GM18951 (cell line): ENCODE data around the gene MORC2.

Source experiments
- POLR2A ChIP-seq: IDR thresholded peaks from 4 replicates; pipeline ENCODE4 v1.6.1; 2011; ENCODE audit warnings: mild to moderate bottlenecking; ENCODE audit not compliant: insufficient read length, insufficient read depth; ENCODE audit errors: extremely low read depth
- in situ Hi-C: fragments of 300-500 bp; cut with MboI; formaldehyde crosslinking; loops from one replicate; pipeline ENCODE4 v1.12.0; 2022; ENCODE audit warnings: low sequenced_read_pairs, mixed read lengths, inconsistent platforms; ENCODE audit not compliant: unreplicated experiment

MORC2 gene

DNA sequence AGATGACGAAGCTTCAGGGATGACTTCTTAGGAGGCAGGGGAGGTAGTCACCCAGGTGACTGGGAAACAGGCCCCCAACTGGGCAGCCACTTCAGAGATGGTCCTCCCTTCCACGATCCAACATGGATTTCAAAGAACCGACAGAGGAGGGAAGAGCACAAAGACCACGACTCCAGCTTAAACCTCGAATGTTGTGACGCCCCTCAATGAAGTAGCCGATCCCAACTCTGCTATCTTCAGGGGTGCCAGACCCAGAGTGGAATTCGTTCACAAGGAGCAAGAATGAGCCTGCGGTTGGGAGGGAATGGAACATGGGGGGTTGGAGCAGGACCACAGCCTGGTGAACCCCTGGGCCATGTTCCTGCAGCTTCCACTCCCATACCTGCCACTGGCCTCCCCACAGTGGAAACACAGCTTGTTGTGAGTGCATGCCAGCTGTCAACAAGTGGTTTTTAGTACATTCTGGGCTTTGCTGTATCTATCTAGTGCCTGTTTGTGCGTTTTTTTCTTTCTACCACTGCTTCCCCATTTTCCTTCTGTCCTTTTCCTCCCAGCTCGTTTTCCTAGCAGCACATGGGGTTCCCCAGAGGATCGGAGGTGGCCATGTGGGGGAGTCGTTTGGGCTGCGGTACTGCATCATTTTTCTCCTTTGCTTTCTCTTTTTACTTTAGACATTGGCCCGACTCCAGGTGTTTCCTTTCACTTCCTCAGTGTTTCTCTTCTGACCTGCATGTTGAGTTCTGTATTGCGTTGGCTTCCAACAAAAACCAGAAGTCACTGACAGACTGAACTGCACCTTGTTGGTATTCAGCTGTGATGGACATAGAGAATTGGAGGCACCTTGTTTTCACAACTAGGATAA lies 65.8 kb downstream of the MORC2 start:
- no peak for TF ChIP-seq POLR2A
- in situ Hi-C loops, result no loop called here

DNA sequence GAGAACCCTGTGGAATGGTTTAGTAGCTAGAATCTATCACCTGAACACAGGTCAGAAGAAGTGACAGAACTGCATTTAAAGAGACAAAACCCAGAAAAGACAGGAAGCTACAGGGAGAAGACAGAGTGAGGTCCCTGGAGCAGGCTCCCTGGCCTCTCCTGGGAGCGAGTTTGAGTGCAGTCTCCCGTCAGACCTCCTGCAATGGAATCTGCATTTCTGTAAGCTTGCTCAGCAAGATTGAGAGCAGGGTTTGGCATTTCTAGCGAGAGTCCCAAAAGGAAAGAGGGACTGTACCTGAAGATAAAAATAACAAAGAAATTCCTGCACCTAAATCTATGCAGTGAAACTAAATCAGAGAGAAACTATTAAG lies 74.2 kb downstream of the MORC2 start:
- no peak for TF ChIP-seq POLR2A
- in situ Hi-C loops, result no loop called here

DNA sequence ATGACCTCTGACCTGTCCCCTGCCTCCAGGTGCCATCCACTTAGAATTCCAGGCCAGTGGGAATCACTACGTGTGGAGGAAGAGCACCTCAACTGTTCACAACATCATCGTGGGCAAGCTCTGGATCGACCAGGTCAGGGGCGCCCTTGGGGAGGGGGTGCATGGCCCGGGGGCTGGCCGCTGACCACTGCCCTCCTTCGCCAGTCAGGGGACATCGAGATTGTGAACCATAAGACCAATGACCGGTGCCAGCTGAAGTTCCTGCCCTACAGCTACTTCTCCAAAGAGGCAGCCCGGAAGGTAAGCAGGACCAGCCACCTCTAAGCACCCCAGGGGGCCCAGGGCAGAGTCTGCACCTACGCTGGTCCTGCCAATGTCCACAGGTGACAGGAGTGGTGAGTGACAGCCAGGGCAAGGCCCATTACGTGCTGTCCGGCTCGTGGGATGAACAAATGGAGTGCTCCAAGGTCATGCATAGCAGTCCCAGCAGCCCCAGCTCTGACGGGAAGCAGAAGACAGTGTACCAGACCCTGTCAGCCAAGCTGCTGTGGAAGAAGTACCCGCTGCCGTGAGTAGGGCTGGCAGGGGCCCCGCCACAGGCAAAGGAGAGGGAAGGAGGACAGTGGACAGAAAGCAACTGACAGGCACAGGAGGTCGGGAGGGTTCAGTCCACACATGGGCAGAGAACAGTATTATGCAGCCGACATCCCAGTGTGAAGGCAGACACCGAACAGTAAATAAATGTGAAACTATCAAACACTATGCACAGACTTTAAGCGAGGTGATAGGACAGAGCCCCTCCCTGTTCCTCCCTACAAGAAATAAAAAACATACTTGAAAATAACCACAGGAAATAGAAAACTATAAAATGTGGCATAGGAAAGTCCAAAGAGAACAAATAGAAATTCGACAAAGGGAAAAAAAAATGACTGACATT lies 74.9 kb downstream of the MORC2 start:
- in situ Hi-C loops, result no loop called here
- TF ChIP-seq POLR2A, result no peak

- TF ChIP-seq POLR2A, result no peak
- in situ Hi-C loops, result no loop called here
These were observed 75.8 kb downstream of the MORC2 start for GRCh38 chr22:30892731-30893221.

DNA sequence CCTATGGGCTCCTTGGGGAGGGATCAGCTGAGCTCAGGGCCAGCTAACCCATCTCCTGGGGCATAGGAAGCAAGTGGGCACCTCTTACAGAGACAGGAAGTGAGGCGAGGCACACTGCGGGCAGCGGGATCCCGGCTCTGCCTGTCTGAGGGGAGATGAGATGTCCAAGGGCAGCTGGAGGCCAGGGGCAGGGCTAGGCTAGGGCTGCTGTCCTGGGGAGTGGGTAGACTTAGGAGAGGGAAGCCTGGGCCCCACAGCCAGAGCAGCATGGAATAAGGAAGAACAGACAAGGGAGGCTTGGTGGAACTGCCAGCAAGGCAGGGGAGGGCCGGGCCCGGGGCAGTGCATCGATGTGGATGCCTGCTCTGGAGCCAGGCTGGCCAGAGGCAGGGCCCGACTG lies 76.3 kb downstream of the MORC2 start:
- in situ Hi-C loops, result no loop called here
- no peak for TF ChIP-seq POLR2A

DNA sequence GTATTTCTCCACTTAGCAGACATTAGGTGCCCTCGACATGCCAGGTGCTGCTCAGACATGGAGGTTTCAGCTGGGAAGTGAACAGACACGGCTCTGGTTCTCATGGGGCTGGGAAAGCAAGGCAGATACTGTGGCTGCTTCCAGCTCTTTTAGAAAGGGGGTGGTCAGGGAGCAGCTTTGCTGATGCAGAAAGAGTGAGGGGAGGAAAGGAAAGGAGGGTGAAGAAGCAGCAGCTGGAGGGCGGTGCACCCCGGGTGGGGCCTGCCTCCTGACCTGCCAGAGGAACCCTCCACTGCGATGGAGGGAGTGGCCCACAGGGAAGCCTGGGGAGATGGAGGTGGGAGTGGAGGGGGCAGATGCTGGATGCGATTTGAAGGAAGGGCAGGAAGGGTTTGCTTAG lies 76.8 kb downstream of the MORC2 start:
- in situ Hi-C loops, result no loop called here
- no peak for TF ChIP-seq POLR2A

GRCh38 chr22:30891443-30891755 lies 77.2 kb downstream of the MORC2 start:
- in situ Hi-C loops, result no loop called here
- TF ChIP-seq POLR2A, result no peak

- in situ Hi-C loops, result no loop called here
- TF ChIP-seq POLR2A, result no peak
These were observed 77.7 kb downstream of the MORC2 start for GRCh38 chr22:30890686-30891442.

GRCh38 chr22:30889996-30890480 lies 78.5 kb downstream of the MORC2 start:
- TF ChIP-seq POLR2A, result no peak

GRCh38 chr22:30889268-30889995 lies 79.1 kb downstream of the MORC2 start:
- no peak for TF ChIP-seq POLR2A
- in situ Hi-C loops, result no loop called here

More at GRCh38 chr22:30889996-30890480, 78.5 kb downstream of the MORC2 start:
- in situ Hi-C loops, result no loop called here

DNA sequence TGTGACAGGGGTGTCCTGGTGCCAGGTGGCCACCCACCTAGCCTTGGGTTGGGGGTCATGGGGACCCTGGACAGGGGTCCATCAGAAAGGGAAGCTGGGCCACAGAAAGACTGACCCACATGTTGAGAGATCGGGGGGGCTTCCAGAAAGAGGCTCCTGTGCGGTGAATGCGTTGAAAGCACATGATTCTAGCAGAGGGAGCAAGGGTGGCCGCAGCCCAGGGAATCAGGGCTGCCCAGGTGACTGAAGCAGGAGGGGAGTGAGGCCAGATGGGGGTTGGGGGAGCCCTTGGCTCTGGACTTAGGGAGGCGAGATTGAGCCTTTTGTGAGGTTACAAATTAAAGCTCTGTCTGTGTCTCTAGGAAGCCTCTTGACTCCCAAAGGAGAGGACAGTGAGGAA lies 80.7 kb downstream of the MORC2 start:
- TF ChIP-seq POLR2A, result no peak
- in situ Hi-C loops, result no loop called here

DNA sequence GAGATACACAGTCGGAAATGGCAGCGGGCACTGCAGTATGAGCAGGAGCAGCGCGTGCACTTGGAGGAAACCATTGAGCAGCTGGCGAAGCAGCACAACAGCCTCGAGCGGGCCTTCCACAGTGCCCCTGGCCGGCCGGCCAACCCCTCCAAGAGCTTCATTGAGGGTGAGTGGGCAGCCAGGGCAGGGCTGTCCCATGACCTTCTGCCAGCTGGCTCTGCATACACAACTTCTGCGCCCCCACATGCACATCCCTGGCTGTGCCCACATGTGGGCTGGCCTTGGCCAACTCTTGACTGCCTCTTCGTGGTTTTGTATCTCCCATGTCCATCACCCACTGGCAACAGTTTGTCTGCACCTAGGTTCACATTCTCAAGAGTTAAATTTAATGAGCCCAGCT lies 81.1 kb downstream of the MORC2 start:
- in situ Hi-C loops, result no loop called here
- TF ChIP-seq POLR2A, result no peak
